Heart left ventricle (tissue), 13 donors: ENCODE measurements around the gene MPZ.

Experiments
- CTCF ChIP-seq, 12 donors: fragments of 200-600 bp; sonication (generic) in 4 of 12; IDR thresholded peaks; one replicate each; pipeline versions ENCODE4 v1.5.0 to v1.8.0; 2018 to 2022; ENCODE audit warnings: antibody characterized with exemption in 12 of 12, mild to moderate bottlenecking in 5 of 12
- POLR2A ChIP-seq, 2 donors: fragments of 450-650 bp; IDR thresholded peaks; one replicate each; pipeline ENCODE4 v1.6.1; 2017; ENCODE audit warnings: antibody characterized with exemption in 2 of 2, mild to moderate bottlenecking in 2 of 2, moderate library complexity in 2 of 2
- donor health status: ischemic (EF 13 %, LVEDD 7.1; RV severe dilation, severe dysfunction).
- donor health status: DM: no; HTN: yes; CAD: no.
- donor health status: DM: no; HTN: no; CAD: no.
- donor health status: ischemic (EF 25% LVEDD 6.9; RV normal size, moderate dysfunction).
- donor health status: ischemic (EF 25% LVEDD 5.7; RV mildly dilated, moderate dysfunction).
- donor health status: ischemic (EF 35%, LVEDD 5.7; RV mildly dilated, moderate dysfunction).
- donor health status: nonischemic (EF 11% LVEDD 7.7; RV severe dilation, severe dysfunction).
- donor health status: DM: yes; HTN: yes; CAD: no.
- donor health status: PGD.
- donor health status: ischemic (EF 29% LVEDD 5.4; RV normal size, mild dysfunction).
- donor health status: nonischemic (EF 23%, LVEDD 6.1; RV moderate dilation, normal function).

DNA sequence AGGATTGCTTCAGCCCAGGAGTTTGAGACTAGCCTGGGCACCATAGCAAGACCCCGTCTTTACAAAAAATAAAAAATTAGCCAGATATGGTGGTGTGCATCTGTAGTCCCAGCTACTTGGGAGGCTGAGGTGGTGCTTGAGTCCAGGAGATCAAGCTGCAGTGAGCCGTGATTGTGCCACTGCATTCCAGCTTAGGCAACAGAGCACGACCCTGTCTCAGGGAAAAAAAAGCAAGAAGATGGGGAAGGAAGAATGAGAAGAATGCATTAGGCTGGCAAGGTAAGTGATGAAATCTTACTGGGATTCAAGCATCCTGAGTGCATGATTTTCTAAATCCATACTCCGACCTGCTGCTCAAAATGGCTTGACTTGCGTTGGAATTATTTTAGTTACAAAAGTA, 44.5 kb downstream of the MPZ start:
- TF ChIP-seq POLR2A (IDR thresholded peaks at IDR 0.05): no peak
- no peak for TF ChIP-seq CTCF (IDR thresholded peaks at IDR 0.05)
